GM19372 (cell line): ENCODE data around the gene EFCAB6.

Source experiments
- ATAC-seq: cut with Tn5 transposase; IDR thresholded peaks from one replicate; pipeline ENCODE4 v1.9.1; 2021; ENCODE audit warnings: mild to moderate bottlenecking, low read depth, moderate library complexity; ENCODE audit not compliant: unreplicated experiment

EFCAB6 gene

GRCh38 chr22:43618517-43618916, 193.6 kb downstream of the EFCAB6 start:
- no peak for ATAC-seq

- no peak for ATAC-seq
Measured at GRCh38 chr22:43616645-43617044, 195.5 kb downstream of the EFCAB6 start.

GRCh38 chr22:43600265-43600664, 211.8 kb downstream of the EFCAB6 start:
- ATAC-seq: no peak

- ATAC-seq: no peak
Measured at GRCh38 chr22:43592476-43592875, 219.6 kb downstream of the EFCAB6 start.

GRCh38 chr22:43591380-43591779, 220.7 kb downstream of the EFCAB6 start:
- ATAC-seq: no peak

GRCh38 chr22:43587574-43587973, 224.5 kb downstream of the EFCAB6 start:
- no peak for ATAC-seq

GRCh38 chr22:43583501-43583900, 228.6 kb downstream of the EFCAB6 start:
- no peak for ATAC-seq

- ATAC-seq: no peak
Measured at GRCh38 chr22:43582394-43582793, 229.7 kb downstream of the EFCAB6 start.

- ATAC-seq: no peak
Measured at GRCh38 chr22:43580271-43580750, 231.8 kb downstream of the EFCAB6 start.

GRCh38 chr22:43574738-43575137, 237.4 kb downstream of the EFCAB6 start:
- ATAC-seq: no peak

GRCh38 chr22:43572710-43573109, 239.4 kb downstream of the EFCAB6 start:
- no peak for ATAC-seq

- no peak for ATAC-seq
Measured at GRCh38 chr22:43571181-43571580, 240.9 kb downstream of the EFCAB6 start.

- no peak for ATAC-seq
Measured at GRCh38 chr22:43570531-43571165, 241.5 kb downstream of the EFCAB6 start.

- ATAC-seq: no peak
Measured at GRCh38 chr22:43569111-43569510, 243.0 kb downstream of the EFCAB6 start.

GRCh38 chr22:43567691-43568324, 244.3 kb downstream of the EFCAB6 start:
- no peak for ATAC-seq

- ATAC-seq: no peak
Measured at GRCh38 chr22:43566561-43567332, 245.4 kb downstream of the EFCAB6 start.

GRCh38 chr22:43566021-43566420, 246.1 kb downstream of the EFCAB6 start:
- no peak for ATAC-seq

- ATAC-seq: no peak
Measured at GRCh38 chr22:43564859-43565258, 247.2 kb downstream of the EFCAB6 start.

- no peak for ATAC-seq
Measured at GRCh38 chr22:43563571-43563970, 248.5 kb downstream of the EFCAB6 start.

- no peak for ATAC-seq
Measured at GRCh38 chr22:43562843-43563242, 249.3 kb downstream of the EFCAB6 start.

- ATAC-seq: no peak
Measured at GRCh38 chr22:43561415-43562178, 250.5 kb downstream of the EFCAB6 start.
